NCI-H2196 (cell line): ENCODE data around the gene GTF2E1.
"Not testable (repeated sequence)": the region's sequence is repeated elsewhere in the genome, so short reads cannot be mapped to it uniquely, and the experiment has no call there.

Experiments used
- DNase-seq: peaks from one replicate; lab custom pipeline; 2025; ENCODE audit not compliant: unreplicated experiment; lab: John Stamatoyannopoulos, UW

The GTF2E1 gene

GRCh38 chr3:120742198-120742848, at the start of gene GTF2E1, which contains the start of gene RABL3:
Gene GTF2E1 (plus strand): TSS chr3:120742744. CDS start chr3:120750553, 7,809 bp downstream.
Gene RABL3 (minus strand): TSS chr3:120742516. CDS start chr3:120742507, 9 bp downstream.
- DNase-seq: peak; percentile 100

GRCh38 chr3:120693439-120694171, 48.9 kb upstream of the GTF2E1 start:
- DNase-seq: peak; percentile 45

- DNase-seq: no peak
Measured at GRCh38 chr3:120699333-120699732, 43.2 kb upstream of the GTF2E1 start.

GRCh38 chr3:120705884-120706582, 36.5 kb upstream of the GTF2E1 start:
- DNase-seq: no peak

- DNase-seq: no peak
Measured at GRCh38 chr3:120706950-120707349, 35.6 kb upstream of the GTF2E1 start.

GRCh38 chr3:120708408-120708807, 34.1 kb upstream of the GTF2E1 start:
- DNase-seq: no peak

GRCh38 chr3:120710369-120710768, 32.2 kb upstream of the GTF2E1 start:
- DNase-seq: no peak

GRCh38 chr3:120713262-120713661, 29.3 kb upstream of the GTF2E1 start:
- no peak for DNase-seq

GRCh38 chr3:120719167-120719834, 23.2 kb upstream of the GTF2E1 start:
- not testable (repeated sequence) for DNase-seq

GRCh38 chr3:120726791-120727190, 15.8 kb upstream of the GTF2E1 start:
- DNase-seq: no peak

- no peak for DNase-seq
Measured at GRCh38 chr3:120730576-120731542, 11.7 kb upstream of the GTF2E1 start.

GRCh38 chr3:120738006-120738405, 4.5 kb upstream of the GTF2E1 start:
- DNase-seq: not testable (repeated sequence)

GRCh38 chr3:120741320-120741719, 1.2 kb upstream of the GTF2E1 start:
- no peak for DNase-seq

- no peak for DNase-seq
Measured at GRCh38 chr3:120741837-120742197, 727 bp upstream of the GTF2E1 start.

- DNase-seq: no peak
Measured at GRCh38 chr3:120742849-120743365, 363 bp downstream of the GTF2E1 start.

GRCh38 chr3:120743556-120744195, 1.1 kb downstream of the GTF2E1 start:
- no peak for DNase-seq

- DNase-seq: no peak
Measured at GRCh38 chr3:120745466-120745865, 2.9 kb downstream of the GTF2E1 start.

- DNase-seq: no peak
Measured at GRCh38 chr3:120749843-120750242, 7.3 kb downstream of the GTF2E1 start.

- no peak for DNase-seq
Measured at GRCh38 chr3:120752230-120752629, 9.7 kb downstream of the GTF2E1 start.
